Liver (tissue), 9 donors: Measurements from ENCODE around the gene MYH7B. TPM values are rescaled to one million over a fixed set of nuclear protein-coding genes. Genes with fewer than 3 reads are reported as not detected.

Source experiments
- DNase-seq: peaks from one replicate; pipeline ENCODE4 v3.0.0-alpha.2; 2017; ENCODE audit warnings: low spot score
- H3K27ac ChIP-seq, 2 donors: one replicate each; pipeline ENCODE4 v1.7.0; 2013; ENCODE audit warnings: inconsistent platforms in 2 of 2, low read length in 2 of 2, control low read depth in 1 of 2, low read depth in 1 of 2, mild to moderate bottlenecking in 1 of 2
- H3K27me3 ChIP-seq, 4 donors: one replicate each; pipeline versions ENCODE4 v1.6.1 to v1.7.0; 2013; ENCODE audit warnings: low read length in 3 of 4, inconsistent platforms in 1 of 4, mild to moderate bottlenecking in 1 of 4, moderate library complexity in 1 of 4; ENCODE audit not compliant: control insufficient read depth in 4 of 4, insufficient read depth in 4 of 4
- H3K36me3 ChIP-seq, 4 donors: one replicate each; pipeline versions ENCODE4 v1.6.1 to v1.7.0; 2013; ENCODE audit warnings: low read length in 3 of 4, mild to moderate bottlenecking in 3 of 4, low read depth in 1 of 4, moderate library complexity in 1 of 4; ENCODE audit not compliant: control insufficient read depth in 4 of 4, insufficient read depth in 3 of 4
- H3K4me1 ChIP-seq, 4 donors: one replicate each; pipeline versions ENCODE4 v1.6.1 to v1.7.0; 2013; ENCODE audit warnings: low read length in 3 of 4, mild to moderate bottlenecking in 3 of 4, moderate library complexity in 1 of 4; ENCODE audit not compliant: control insufficient read depth in 4 of 4, insufficient read depth in 4 of 4
- H3K4me3 ChIP-seq, 3 donors: one replicate each; pipeline versions ENCODE4 v1.6.1 to v1.7.0; 2013; ENCODE audit warnings: low read length in 3 of 3, control low read depth in 1 of 3, low read depth in 1 of 3, mild to moderate bottlenecking in 1 of 3
- H3K9ac ChIP-seq, 2 donors: one replicate each; pipeline ENCODE4 v1.7.0; 2013; ENCODE audit warnings: low read length in 2 of 2, mild to moderate bottlenecking in 2 of 2, moderate library complexity in 2 of 2, control low read depth in 1 of 2, low read depth in 1 of 2
- H3K9me3 ChIP-seq, 4 donors: one replicate each; pipeline versions ENCODE4 v1.6.1 to v1.7.0; 2013; ENCODE audit warnings: low read length in 3 of 4; ENCODE audit not compliant: control insufficient read depth in 4 of 4
- EGR1 ChIP-seq, 2 donors: IDR thresholded peaks; 2 replicates each; pipeline ENCODE4 v1.6.1; 2016 to 2018; ENCODE audit warnings: antibody characterized with exemption in 2 of 2, low read depth in 2 of 2
- GABPA ChIP-seq, 2 donors: IDR thresholded peaks in 1 of 2; conservative IDR thresholded peaks in 1 of 2; 2 replicates each; pipeline ENCODE4 v1.6.1; 2016; ENCODE audit warnings: antibody characterized with exemption in 2 of 2, mild to moderate bottlenecking in 1 of 2, moderate library complexity in 1 of 2
- HNF4G ChIP-seq: IDR thresholded peaks from 2 replicates; pipeline ENCODE4 v1.6.1; 2016; ENCODE audit warnings: antibody characterized with exemption
- RAD21 ChIP-seq, 2 donors: IDR thresholded peaks; 2 replicates each; pipeline ENCODE4 v1.6.1; 2016; ENCODE audit warnings: antibody characterized with exemption in 2 of 2, mild to moderate bottlenecking in 2 of 2
- RXRA ChIP-seq, 2 donors: IDR thresholded peaks; 2 replicates each; pipeline ENCODE4 v1.6.1; 2017 to 2018; ENCODE audit warnings: antibody characterized with exemption in 2 of 2, mild to moderate bottlenecking in 1 of 2
- SP1 ChIP-seq: IDR thresholded peaks from 2 replicates; pipeline ENCODE4 v1.6.1; 2018; ENCODE audit warnings: antibody characterized with exemption, mild to moderate bottlenecking
- TAF1 ChIP-seq: conservative IDR thresholded peaks from 2 replicates; pipeline ENCODE4 v1.6.1; 2016; ENCODE audit warnings: antibody characterized with exemption, mild to moderate bottlenecking
- YY1 ChIP-seq: IDR thresholded peaks from 2 replicates; pipeline ENCODE4 v1.6.1; 2016; ENCODE audit warnings: antibody characterized with exemption, mild to moderate bottlenecking
- WGBS: extraction: QIAGEN DNeasy Blood & Tissue Kit; methylation state at CpG from one replicate; pipeline ENCODE4 v1.1.7; 2013; 5-methylcytosine and 5-hydroxymethylcytosine counted together
- polyA plus RNA-seq, 2 donors: library from polyadenylated mRNA; stranded (reverse) in 1 of 2; unstranded in 1 of 2; fragments of 200-250 nt in 1 of 2; fragments of >200 nt in 1 of 2; fragmentation: Nextera tagmentation in 1 of 2; extraction: Ambion mirVana in 1 of 2; gene quantifications; one replicate each; pipeline versions ENCODE4 v1.2.1 to v1.2.3, GENCODE V29; 2013 to 2015
- total RNA-seq, 2 donors: library from RNA; depleted of rRNA; stranded (reverse); fragments of >200 nt; gene quantifications; one replicate each; pipeline ENCODE4 v1.2.3, GENCODE V29; 2014
- TF ChIP-seq, protein P1 (sequence below): IDR thresholded peaks from 2 replicates; pipeline ENCODE4 v1.6.1; 2016; ENCODE audit warnings: antibody characterized with exemption
- TF ChIP-seq, protein P2 (sequence below): fragments of 150-350 bp; IDR thresholded peaks from 2 replicates; pipeline ENCODE4 v1.5.1; 2017; ENCODE audit warnings: improper control_type of control experiment, low read depth, low read length; ENCODE audit not compliant: missing input control
- TF ChIP-seq, protein P3 (sequence below): IDR thresholded peaks from 2 replicates; pipeline ENCODE4 v1.6.1; 2016; ENCODE audit warnings: antibody characterized with exemption, mild to moderate bottlenecking
- TF ChIP-seq, protein P4 (sequence below): IDR thresholded peaks from 2 replicates; pipeline ENCODE4 v1.6.1; 2016; ENCODE audit warnings: antibody characterized with exemption
- TF ChIP-seq, protein P5 (sequence below): IDR thresholded peaks from 2 replicates; pipeline ENCODE4 v1.6.1; 2016; ENCODE audit warnings: antibody characterized with exemption
- donor health status: healthy.
- donor health status: healthy.
- donor health status: healthy.
- donor health status: healthy.
- donor health status: healthy.

The MYH7B gene
- total and polyA plus RNA-seq, 4 donors: 0.12 to 0.33 (median 0.24) TPM

DNA sequence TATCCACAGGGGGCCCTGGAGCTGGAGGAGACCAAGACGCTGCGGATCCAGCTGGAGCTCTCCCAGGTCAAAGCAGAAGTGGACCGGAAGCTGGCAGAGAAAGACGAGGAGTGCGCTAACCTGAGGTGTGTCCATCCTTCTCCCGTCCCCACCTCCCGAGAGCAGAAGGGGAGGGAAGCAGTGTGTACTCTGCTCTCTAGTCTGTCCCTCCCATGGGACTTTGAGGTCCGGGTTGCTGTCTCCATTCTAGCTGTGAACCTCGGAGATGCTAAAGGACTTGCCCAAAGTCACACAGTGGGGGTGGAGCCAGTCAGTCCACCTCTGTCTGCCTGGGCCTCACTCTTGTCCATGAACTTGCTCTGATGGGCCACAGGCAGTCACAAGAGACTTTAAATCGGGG, 44.1 kb downstream of the MYH7B start:
- Histone ChIP-seq H3K9ac (no peak overlapping the region), H3K27ac (no peak overlapping the region), H3K27me3 (no peaks in the 10 kb centered on the region), H3K9me3 (no peaks in the 10 kb centered on the region), H3K4me3 (no peak overlapping the region), H3K36me3 (peaks cover 24 to 84% (median 28%) of the 10 kb centered on the region in 4 donors), H3K4me1 (peaks cover 2 to 30% (median 17%) of the 10 kb centered on the region in 4 donors)
- no peak for DNase-seq
- 82% methylated on average over 10 of the region's 10 CpGs for WGBS
- no peak for TF ChIP-seq SP1

DNA sequence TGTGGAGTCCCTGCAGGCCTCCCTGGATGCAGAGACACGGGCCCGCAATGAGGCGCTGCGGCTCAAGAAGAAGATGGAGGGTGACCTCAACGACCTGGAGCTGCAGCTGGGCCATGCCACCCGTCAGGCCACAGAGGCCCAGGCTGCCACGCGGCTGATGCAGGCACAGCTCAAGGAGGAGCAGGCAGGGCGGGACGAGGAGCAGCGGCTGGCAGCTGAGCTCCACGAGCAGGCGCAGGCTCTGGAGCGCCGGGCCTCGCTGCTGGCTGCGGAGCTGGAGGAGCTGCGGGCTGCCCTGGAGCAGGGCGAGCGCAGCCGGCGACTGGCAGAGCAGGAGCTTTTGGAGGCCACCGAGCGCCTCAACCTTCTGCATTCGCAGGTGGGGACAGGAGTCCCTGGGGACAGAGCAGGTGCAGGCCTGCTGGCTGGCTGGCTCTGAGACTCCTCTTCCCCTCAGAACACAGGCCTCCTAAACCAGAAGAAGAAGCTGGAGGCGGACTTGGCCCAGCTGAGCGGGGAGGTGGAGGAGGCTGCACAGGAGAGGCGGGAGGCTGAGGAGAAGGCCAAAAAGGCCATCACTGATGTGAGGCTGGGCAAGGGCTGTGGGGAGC, 44.7 kb downstream of the MYH7B start:
- Histone ChIP-seq H3K4me1 (peaks cover 2 to 23% (median 10%) of the 10 kb centered on the region in 4 donors), H3K36me3 (peaks cover 30 to 85% (median 34%) of the 10 kb centered on the region in 4 donors), H3K9me3 (no peaks in the 10 kb centered on the region), H3K27ac (no peak overlapping the region), H3K27me3 (no peaks in the 10 kb centered on the region), H3K4me3 (no peak overlapping the region), H3K9ac (no peak overlapping the region)
- TF ChIP-seq RXRA (IDR thresholded peaks at IDR 0.05) (no peak), TAF1 (no peak), YY1 (no peak), SP1 (no peak), HNF4G (no peak), GABPA (IDR thresholded peaks at IDR 0.05 in 1 of 2, conservative IDR thresholded peaks at IDR 0.05 in 1 of 2) (no peak), EGR1 (IDR thresholded peaks at IDR 0.05; ENCODE audit: low read depth in 2 of 2) (no peak), RAD21 (IDR thresholded peaks at IDR 0.05) (no peak)
- TF ChIP-seq, protein P1, sequence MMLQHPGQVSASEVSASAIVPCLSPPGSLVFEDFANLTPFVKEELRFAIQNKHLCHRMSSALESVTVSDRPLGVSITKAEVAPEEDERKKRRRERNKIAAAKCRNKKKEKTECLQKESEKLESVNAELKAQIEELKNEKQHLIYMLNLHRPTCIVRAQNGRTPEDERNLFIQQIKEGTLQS: no peak
- TF ChIP-seq, protein P2, sequence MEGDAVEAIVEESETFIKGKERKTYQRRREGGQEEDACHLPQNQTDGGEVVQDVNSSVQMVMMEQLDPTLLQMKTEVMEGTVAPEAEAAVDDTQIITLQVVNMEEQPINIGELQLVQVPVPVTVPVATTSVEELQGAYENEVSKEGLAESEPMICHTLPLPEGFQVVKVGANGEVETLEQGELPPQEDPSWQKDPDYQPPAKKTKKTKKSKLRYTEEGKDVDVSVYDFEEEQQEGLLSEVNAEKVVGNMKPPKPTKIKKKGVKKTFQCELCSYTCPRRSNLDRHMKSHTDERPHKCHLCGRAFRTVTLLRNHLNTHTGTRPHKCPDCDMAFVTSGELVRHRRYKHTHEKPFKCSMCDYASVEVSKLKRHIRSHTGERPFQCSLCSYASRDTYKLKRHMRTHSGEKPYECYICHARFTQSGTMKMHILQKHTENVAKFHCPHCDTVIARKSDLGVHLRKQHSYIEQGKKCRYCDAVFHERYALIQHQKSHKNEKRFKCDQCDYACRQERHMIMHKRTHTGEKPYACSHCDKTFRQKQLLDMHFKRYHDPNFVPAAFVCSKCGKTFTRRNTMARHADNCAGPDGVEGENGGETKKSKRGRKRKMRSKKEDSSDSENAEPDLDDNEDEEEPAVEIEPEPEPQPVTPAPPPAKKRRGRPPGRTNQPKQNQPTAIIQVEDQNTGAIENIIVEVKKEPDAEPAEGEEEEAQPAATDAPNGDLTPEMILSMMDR: no peak
- TF ChIP-seq, protein P3, sequence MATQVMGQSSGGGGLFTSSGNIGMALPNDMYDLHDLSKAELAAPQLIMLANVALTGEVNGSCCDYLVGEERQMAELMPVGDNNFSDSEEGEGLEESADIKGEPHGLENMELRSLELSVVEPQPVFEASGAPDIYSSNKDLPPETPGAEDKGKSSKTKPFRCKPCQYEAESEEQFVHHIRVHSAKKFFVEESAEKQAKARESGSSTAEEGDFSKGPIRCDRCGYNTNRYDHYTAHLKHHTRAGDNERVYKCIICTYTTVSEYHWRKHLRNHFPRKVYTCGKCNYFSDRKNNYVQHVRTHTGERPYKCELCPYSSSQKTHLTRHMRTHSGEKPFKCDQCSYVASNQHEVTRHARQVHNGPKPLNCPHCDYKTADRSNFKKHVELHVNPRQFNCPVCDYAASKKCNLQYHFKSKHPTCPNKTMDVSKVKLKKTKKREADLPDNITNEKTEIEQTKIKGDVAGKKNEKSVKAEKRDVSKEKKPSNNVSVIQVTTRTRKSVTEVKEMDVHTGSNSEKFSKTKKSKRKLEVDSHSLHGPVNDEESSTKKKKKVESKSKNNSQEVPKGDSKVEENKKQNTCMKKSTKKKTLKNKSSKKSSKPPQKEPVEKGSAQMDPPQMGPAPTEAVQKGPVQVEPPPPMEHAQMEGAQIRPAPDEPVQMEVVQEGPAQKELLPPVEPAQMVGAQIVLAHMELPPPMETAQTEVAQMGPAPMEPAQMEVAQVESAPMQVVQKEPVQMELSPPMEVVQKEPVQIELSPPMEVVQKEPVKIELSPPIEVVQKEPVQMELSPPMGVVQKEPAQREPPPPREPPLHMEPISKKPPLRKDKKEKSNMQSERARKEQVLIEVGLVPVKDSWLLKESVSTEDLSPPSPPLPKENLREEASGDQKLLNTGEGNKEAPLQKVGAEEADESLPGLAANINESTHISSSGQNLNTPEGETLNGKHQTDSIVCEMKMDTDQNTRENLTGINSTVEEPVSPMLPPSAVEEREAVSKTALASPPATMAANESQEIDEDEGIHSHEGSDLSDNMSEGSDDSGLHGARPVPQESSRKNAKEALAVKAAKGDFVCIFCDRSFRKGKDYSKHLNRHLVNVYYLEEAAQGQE: no peak
- TF ChIP-seq, protein P4, sequence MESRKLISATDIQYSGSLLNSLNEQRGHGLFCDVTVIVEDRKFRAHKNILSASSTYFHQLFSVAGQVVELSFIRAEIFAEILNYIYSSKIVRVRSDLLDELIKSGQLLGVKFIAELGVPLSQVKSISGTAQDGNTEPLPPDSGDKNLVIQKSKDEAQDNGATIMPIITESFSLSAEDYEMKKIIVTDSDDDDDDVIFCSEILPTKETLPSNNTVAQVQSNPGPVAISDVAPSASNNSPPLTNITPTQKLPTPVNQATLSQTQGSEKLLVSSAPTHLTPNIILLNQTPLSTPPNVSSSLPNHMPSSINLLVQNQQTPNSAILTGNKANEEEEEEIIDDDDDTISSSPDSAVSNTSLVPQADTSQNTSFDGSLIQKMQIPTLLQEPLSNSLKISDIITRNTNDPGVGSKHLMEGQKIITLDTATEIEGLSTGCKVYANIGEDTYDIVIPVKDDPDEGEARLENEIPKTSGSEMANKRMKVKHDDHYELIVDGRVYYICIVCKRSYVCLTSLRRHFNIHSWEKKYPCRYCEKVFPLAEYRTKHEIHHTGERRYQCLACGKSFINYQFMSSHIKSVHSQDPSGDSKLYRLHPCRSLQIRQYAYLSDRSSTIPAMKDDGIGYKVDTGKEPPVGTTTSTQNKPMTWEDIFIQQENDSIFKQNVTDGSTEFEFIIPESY: no peak
- TF ChIP-seq, protein P5, sequence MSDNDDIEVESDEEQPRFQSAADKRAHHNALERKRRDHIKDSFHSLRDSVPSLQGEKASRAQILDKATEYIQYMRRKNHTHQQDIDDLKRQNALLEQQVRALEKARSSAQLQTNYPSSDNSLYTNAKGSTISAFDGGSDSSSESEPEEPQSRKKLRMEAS: no peak
- WGBS: 96% methylated on average over 28 of the region's 28 CpGs
- no peak for DNase-seq
